Tibial artery (tissue), 4 donors: ENCODE results near the gene COQ8B.
A peak's percentile ranks its signal among the peaks of the same experiment; 100 is the strongest.

Experiments used
- DNase-seq, 2 donors: peaks; one replicate each; pipeline ENCODE4 v3.0.0-alpha.2; 2019
- H3K27ac ChIP-seq, 2 donors: fragments of 200-600 bp; sonication (generic) in 1 of 2; 1 replicate in 1 of 2; 2 replicates in 1 of 2; pipeline ENCODE4 v1.5.1; 2018 to 2019; ENCODE audit warnings: mild to moderate bottlenecking in 1 of 2
- H3K27me3 ChIP-seq, 2 donors: fragments of 200-600 bp; sonication (generic) in 1 of 2; one replicate each; pipeline versions ENCODE4 v1.5.1 to v1.6.0; 2016 to 2019
- H3K36me3 ChIP-seq, 3 donors: fragments of 200-600 bp; sonication (generic) in 2 of 3; one replicate each; pipeline ENCODE4 v1.5.1; 2016 to 2019; ENCODE audit warnings: mild to moderate bottlenecking in 2 of 3
- H3K4me1 ChIP-seq, 4 donors: fragments of 200-600 bp; sonication (generic) in 2 of 4; 1 replicate in 3 of 4; 2 replicates in 1 of 4; pipeline ENCODE4 v1.5.1; 2016 to 2019
- H3K4me3 ChIP-seq, 2 donors: fragments of 200-600 bp; sonication (generic) in 1 of 2; 1 replicate in 1 of 2; 2 replicates in 1 of 2; pipeline ENCODE4 v1.5.1; 2018 to 2019; ENCODE audit warnings: mild to moderate bottlenecking in 2 of 2
- H3K9me3 ChIP-seq, 3 donors: fragments of 200-600 bp; sonication (generic) in 1 of 3; one replicate each; pipeline ENCODE4 v1.5.1; 2016 to 2019
- CTCF ChIP-seq, 2 experiments: fragments of 200-600 bp in 1 of 2; fragments of 450-650 bp in 1 of 2; IDR thresholded peaks; one replicate each; pipeline ENCODE4 v1.5.1; 2017 to 2019; ENCODE audit warnings: antibody characterized with exemption in 2 of 2, mild to moderate bottlenecking in 1 of 2, moderate library complexity in 1 of 2
- intact Hi-C: fragments of 100-400 bp; cut with DNase I; formaldehyde crosslinking; loops from one replicate; pipeline ENCODE4 v1.15.0; 2023; ENCODE audit warnings: low total_unique reads

The COQ8B gene

DNA sequence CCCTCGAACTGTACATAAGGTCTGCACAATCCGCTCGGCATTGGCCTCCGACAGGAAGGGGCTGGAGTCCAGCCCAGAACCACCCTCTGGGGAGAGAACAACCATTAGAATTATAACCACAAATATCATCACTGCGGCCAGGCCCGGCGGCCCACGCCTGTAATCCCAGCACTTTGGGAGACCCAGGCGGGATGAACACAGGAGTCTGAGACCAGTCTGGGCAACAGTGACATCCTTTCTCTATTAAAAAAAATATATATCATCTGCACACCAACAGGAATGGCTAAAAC, 11.4 kb downstream of the COQ8B start:
- DNase-seq, result peak in 1 of 2 donors; percentile 53
- H3K4me1 ChIP-seq, result no peaks in the 10 kb centered on the region
- intact Hi-C loops, result no loop called here
- no peaks in the 10 kb centered on the region for H3K9me3 ChIP-seq
- H3K36me3 ChIP-seq, result peaks cover 35 to 98% (median 72%) of the 10 kb centered on the region in 3 donors
- no peak for TF ChIP-seq CTCF (IDR thresholded peaks at IDR 0.05)
- H3K4me3 ChIP-seq, result no peak overlapping the region
- no peak overlapping the region for H3K27ac ChIP-seq
- no peaks in the 10 kb centered on the region for H3K27me3 ChIP-seq

DNA sequence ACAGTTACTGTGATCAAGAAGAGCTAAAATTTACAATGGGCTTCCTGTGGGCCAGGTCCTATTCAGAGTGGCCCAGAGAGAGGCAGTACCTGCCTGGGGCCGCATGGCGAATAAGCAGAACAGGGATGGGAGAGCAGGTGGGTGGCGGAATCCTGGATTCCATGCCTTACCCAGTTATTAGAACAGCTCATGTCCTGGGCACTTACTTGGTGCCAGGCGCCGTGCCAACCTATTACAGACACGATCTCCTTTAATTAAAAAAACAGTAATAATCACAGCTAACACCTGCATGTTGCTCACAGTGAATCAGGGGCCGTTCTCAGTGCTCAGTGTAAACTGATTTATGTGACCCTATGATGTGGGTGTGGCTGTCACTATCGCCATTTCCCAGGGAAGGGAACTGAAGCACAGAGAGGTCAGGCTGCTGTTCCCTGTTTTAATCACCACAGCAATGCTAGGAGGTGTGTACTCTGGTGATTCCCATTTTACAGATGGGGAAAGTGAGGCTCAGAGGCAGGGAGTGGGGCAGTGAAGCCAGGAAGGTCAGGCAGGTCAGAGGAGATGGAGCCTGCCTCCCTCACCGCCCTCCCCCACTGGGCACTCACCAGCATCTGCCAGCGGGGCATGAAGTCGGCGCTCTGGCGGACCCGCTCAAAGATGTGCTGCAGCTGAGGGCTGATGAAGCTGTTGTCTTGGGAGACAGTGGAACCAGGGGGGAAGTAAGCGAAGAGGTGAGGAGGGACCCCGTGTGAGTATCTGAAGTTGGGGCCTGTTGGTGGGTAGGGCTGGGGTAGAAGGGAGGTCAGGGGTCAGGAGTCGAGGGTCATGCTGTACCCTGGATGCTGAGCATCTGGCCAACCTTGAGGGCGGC, 12.0 kb downstream of the COQ8B start:
- Histone ChIP-seq H3K4me1 (no peaks in the 10 kb centered on the region), H3K36me3 (peaks cover 35 to 98% (median 72%) of the 10 kb centered on the region in 3 donors), H3K9me3 (no peaks in the 10 kb centered on the region), H3K27ac (no peak overlapping the region), H3K4me3 (no peak overlapping the region), H3K27me3 (no peaks in the 10 kb centered on the region)
- TF ChIP-seq CTCF (IDR thresholded peaks at IDR 0.05), result no peak
- intact Hi-C loops, result no loop called here
- no peak for DNase-seq

DNA sequence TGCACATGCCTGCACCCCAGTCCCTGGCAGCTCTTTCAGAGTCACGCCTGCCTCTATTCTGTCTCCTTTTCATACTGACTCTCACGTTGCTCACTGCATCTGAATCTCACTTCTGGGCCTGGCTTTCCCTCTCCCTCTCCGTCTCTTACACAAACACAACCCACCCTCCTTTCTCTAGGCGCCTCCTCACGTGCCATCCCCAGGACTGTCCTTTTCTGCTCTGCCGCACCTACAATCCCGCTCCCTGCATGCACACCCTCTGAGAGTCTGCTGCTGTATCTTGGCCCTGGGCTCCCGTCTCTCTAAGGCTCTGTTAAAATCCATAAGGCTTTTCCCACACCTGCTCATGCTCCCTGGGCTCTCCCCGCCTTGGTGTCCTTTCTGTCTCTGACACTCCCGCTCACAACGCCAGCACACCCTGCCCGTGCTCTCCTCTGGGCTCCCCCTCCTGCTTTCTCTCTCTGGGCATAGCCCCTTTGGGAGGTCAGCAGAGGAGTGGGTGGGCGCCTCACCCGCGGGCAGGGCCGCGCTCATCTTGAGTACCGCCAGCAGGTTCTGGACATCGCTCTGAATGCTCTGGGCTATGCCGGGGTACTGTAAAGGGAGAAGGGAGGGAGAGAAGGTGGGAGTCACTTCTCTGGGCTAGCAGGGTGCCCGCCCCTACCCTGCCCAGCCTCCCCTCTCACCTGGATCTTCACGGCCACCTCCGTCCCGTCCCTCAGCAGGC, 13.5 kb downstream of the COQ8B start:
- Histone ChIP-seq H3K4me3 (no peak overlapping the region), H3K27ac (no peak overlapping the region), H3K27me3 (no peaks in the 10 kb centered on the region), H3K4me1 (no peaks in the 10 kb centered on the region), H3K9me3 (no peaks in the 10 kb centered on the region), H3K36me3 (peaks cover 32 to 94% (median 67%) of the 10 kb centered on the region in 3 donors)
- intact Hi-C loops, result no loop called here
- DNase-seq, result no peak
- TF ChIP-seq CTCF (IDR thresholded peaks at IDR 0.05), result no peak

GRCh38 chr19:40702337-40703012, 14.2 kb downstream of the COQ8B start:
- H3K4me3 ChIP-seq, result no peak overlapping the region
- no peaks in the 10 kb centered on the region for H3K4me1 ChIP-seq
- peaks cover 25 to 88% (median 62%) of the 10 kb centered on the region in 3 donors for H3K36me3 ChIP-seq
- no peak for DNase-seq
- intact Hi-C loops, result no loop called here
- H3K27ac ChIP-seq, result no peak overlapping the region
- TF ChIP-seq CTCF (IDR thresholded peaks at IDR 0.05), result no peak
- H3K9me3 ChIP-seq, result no peaks in the 10 kb centered on the region
- no peaks in the 10 kb centered on the region for H3K27me3 ChIP-seq

GRCh38 chr19:40701758-40702157, 14.9 kb downstream of the COQ8B start:
- Histone ChIP-seq H3K36me3 (peaks cover 21 to 88% (median 62%) of the 10 kb centered on the region in 3 donors), H3K9me3 (no peaks in the 10 kb centered on the region), H3K4me3 (no peak overlapping the region), H3K27ac (no peak overlapping the region), H3K27me3 (no peaks in the 10 kb centered on the region), H3K4me1 (no peaks in the 10 kb centered on the region)
- no peak for TF ChIP-seq CTCF (IDR thresholded peaks at IDR 0.05)
- intact Hi-C loops, result no loop called here
- DNase-seq, result no peak
